Left ventricle myocardium inferior (tissue), 1 donor: Measurements from ENCODE around the gene NAMPT. TPM values are rescaled to one million over a fixed set of nuclear protein-coding genes. Genes with fewer than 3 reads are reported as not detected.

Source experiments
- DNase-seq: peaks from one replicate; pipeline ENCODE4 v3.0.0-alpha.2; 2020
- H3K27ac ChIP-seq: fragments of 200-600 bp; replicated peaks from 2 replicates; pipeline ENCODE4 v1.8.0; 2021
- H3K27me3 ChIP-seq: fragments of 200-600 bp; 2 replicates; pipeline ENCODE4 v1.8.0; 2021; ENCODE audit warnings: low read depth
- H3K36me3 ChIP-seq: fragments of 200-600 bp; 2 replicates; pipeline ENCODE4 v1.8.0; 2021
- H3K4me1 ChIP-seq: fragments of 200-600 bp; 2 replicates; pipeline ENCODE4 v1.8.0; 2021
- H3K4me3 ChIP-seq: fragments of 200-600 bp; 2 replicates; pipeline ENCODE4 v1.8.0; 2021; ENCODE audit warnings: mild to moderate bottlenecking, moderate library complexity
- H3K9me3 ChIP-seq: fragments of 200-600 bp; replicated peaks from 2 replicates; pipeline ENCODE4 v1.8.0; 2021
- intact Hi-C: fragments of 100-400 bp; cut with micrococcal nuclease; formaldehyde crosslinking; loops from one replicate; pipeline ENCODE4 v1.11.0; 2022
- long read RNA-seq: library from polyadenylated mRNA; unstranded; transcript quantifications from one replicate; pipeline ENCODE4 v2.0.0, GENCODE V29; 2021
- total RNA-seq: library from RNA; stranded (reverse); fragmentation: NEBNext Ultra II Directional; extraction: Animal tissue kit (Norgen Biotek cat#: 25700); gene quantifications from one replicate; pipeline ENCODE4 v1.2.1, GENCODE V29; 2021
- TF ChIP-seq, protein P1 (sequence below): fragments of 200-600 bp; IDR thresholded peaks from 2 replicates; pipeline ENCODE4 v1.8.0; 2021; ENCODE audit warnings: antibody characterized with exemption, mild to moderate bottlenecking, borderline replicate concordance
- donor health status: DM: no; HTN: yes; CAD: no; lungs with severe emphysema.

NAMPT gene
- total RNA-seq, result 123 TPM
- long read RNA-seq, full-length matches to known transcripts, result 99 of 152 reads
- long read RNA-seq, partial matches to known transcripts, result 18 of 152 reads
- long read RNA-seq, other reads (novel, unspliced or antisense), result 35 of 152 reads

DNA sequence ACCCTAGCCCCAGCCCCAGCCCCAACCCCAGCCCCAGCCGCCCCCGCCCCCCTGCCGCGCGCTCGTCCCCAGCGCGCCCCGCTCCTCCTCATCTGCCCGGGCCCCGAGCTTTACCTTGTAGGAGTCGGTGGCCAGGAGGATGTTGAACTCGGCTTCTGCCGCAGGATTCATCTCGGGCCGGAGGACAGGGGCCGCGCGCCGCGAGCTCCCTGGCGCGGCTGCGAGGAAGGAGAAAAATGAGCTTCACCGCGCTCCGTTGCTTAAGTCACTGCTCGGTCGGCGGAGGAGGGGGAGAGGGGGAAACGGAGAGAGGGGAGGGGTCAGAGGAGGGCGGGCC is at the start of gene NAMPT:
NAMPT (minus strand) TSS at position 270 of the 337 bp plus-strand sequence; CDS start at position 171, 99 bp downstream.
- no peak for DNase-seq
- intact Hi-C loops, result no loop called here
- Histone ChIP-seq H3K27me3 (no peaks in the 10 kb centered on the region), H3K4me3 (peak within 1 kb of the TSS; percentile 82), H3K27ac (peak within 1 kb of the TSS; percentile 93), H3K36me3 (no peaks in the 10 kb centered on the region), H3K9me3 (no peaks in the 10 kb centered on the region), H3K4me1 (peaks cover 54% of the 10 kb centered on the region)
- TF ChIP-seq, protein P1, sequence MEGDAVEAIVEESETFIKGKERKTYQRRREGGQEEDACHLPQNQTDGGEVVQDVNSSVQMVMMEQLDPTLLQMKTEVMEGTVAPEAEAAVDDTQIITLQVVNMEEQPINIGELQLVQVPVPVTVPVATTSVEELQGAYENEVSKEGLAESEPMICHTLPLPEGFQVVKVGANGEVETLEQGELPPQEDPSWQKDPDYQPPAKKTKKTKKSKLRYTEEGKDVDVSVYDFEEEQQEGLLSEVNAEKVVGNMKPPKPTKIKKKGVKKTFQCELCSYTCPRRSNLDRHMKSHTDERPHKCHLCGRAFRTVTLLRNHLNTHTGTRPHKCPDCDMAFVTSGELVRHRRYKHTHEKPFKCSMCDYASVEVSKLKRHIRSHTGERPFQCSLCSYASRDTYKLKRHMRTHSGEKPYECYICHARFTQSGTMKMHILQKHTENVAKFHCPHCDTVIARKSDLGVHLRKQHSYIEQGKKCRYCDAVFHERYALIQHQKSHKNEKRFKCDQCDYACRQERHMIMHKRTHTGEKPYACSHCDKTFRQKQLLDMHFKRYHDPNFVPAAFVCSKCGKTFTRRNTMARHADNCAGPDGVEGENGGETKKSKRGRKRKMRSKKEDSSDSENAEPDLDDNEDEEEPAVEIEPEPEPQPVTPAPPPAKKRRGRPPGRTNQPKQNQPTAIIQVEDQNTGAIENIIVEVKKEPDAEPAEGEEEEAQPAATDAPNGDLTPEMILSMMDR, result no peak

DNA sequence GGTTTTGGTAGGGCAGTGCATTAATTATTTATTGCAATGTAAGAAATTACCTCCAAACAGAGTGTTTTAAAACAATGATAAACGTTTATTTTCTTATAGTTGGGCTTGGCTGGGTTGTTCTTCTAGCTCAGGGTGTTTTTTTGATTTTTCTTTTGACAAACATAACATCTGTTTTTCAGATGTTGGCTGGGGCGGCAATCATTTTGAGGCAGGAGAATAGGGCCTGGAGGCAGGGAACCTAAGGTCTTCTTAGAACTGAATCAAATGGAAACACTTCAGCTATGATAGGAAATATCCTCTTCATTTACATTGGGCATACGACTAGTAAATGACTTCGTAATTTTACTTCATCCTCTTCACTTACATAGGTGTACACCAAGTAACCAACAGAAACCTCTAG is 47.4 kb upstream of the NAMPT start:
- Histone ChIP-seq H3K27ac (no peak overlapping the region), H3K9me3 (peaks cover 7% of the 10 kb centered on the region), H3K4me1 (no peaks in the 10 kb centered on the region), H3K36me3 (no peaks in the 10 kb centered on the region), H3K4me3 (no peak overlapping the region), H3K27me3 (no peaks in the 10 kb centered on the region)
- TF ChIP-seq, protein P1, result no peak
- no peak for DNase-seq
- intact Hi-C loops, result no loop called here

GRCh38 chr7:106331441-106332175 is 46.8 kb upstream of the NAMPT start:
- H3K4me1 ChIP-seq, result no peaks in the 10 kb centered on the region
- no peak for DNase-seq
- H3K4me3 ChIP-seq, result no peak overlapping the region
- intact Hi-C loops, result no loop called here
- peaks cover under 1% of the 10 kb centered on the region for H3K9me3 ChIP-seq
- H3K36me3 ChIP-seq, result no peaks in the 10 kb centered on the region
- H3K27ac ChIP-seq, result no peak overlapping the region
- no peaks in the 10 kb centered on the region for H3K27me3 ChIP-seq
- TF ChIP-seq, protein P1, result no peak

GRCh38 chr7:106329971-106330733 is 45.4 kb upstream of the NAMPT start:
- no peak for DNase-seq
- Histone ChIP-seq H3K4me3 (no peak overlapping the region), H3K9me3 (no peaks in the 10 kb centered on the region), H3K4me1 (no peaks in the 10 kb centered on the region), H3K36me3 (no peaks in the 10 kb centered on the region), H3K27me3 (no peaks in the 10 kb centered on the region), H3K27ac (no peak overlapping the region)
- intact Hi-C loops, result no loop called here
- TF ChIP-seq, protein P1, result no peak

GRCh38 chr7:106329408-106329807 is 44.6 kb upstream of the NAMPT start:
- no peaks in the 10 kb centered on the region for H3K9me3 ChIP-seq
- H3K27me3 ChIP-seq, result no peaks in the 10 kb centered on the region
- H3K4me1 ChIP-seq, result no peaks in the 10 kb centered on the region
- TF ChIP-seq, protein P1, result no peak
- no peak overlapping the region for H3K4me3 ChIP-seq
- H3K27ac ChIP-seq, result no peak overlapping the region
- intact Hi-C loops, result no loop called here
- H3K36me3 ChIP-seq, result no peaks in the 10 kb centered on the region
- DNase-seq, result no peak
